Measurements from ENCODE around the gene ANKRD65. TPM values are rescaled to one million over a fixed set of nuclear protein-coding genes. Genes with fewer than 3 reads are reported as not detected.

The ANKRD65 gene
- total RNA-seq, 1 donor from 2014 or later = 11.9 TPM

- peak; percentile 64 for ATAC-seq
Observed at GRCh38 chr1:1441002-1441888, 20.2 kb upstream of the ANKRD65 start.

GRCh38 chr1:1440262-1441001 lies 19.4 kb upstream of the ANKRD65 start:
- no peak for ATAC-seq

- no peak for ATAC-seq
Observed at GRCh38 chr1:1439546-1440261, 18.6 kb upstream of the ANKRD65 start.

GRCh38 chr1:1438531-1439381 lies 17.7 kb upstream of the ANKRD65 start:
- no peak for ATAC-seq

GRCh38 chr1:1437904-1438376 lies 16.9 kb upstream of the ANKRD65 start:
- no peak for ATAC-seq

- ATAC-seq = no peak
Observed at GRCh38 chr1:1437033-1437903, 16.2 kb upstream of the ANKRD65 start.

GRCh38 chr1:1436630-1437032 lies 15.6 kb upstream of the ANKRD65 start:
- no peak for ATAC-seq

- ATAC-seq = no peak
Observed at GRCh38 chr1:1435911-1436629, 15.0 kb upstream of the ANKRD65 start.

GRCh38 chr1:1435106-1435903 lies 14.2 kb upstream of the ANKRD65 start, which contains the start of gene VWA1:
VWA1 (plus strand) TSS chr1:1435690; CDS start chr1:1435749, 59 bp downstream.
- ATAC-seq = peak; percentile 64

- no peak for ATAC-seq
Observed at GRCh38 chr1:1434824-1435105, 13.7 kb upstream of the ANKRD65 start.

- ATAC-seq = peak; percentile 4
Observed at GRCh38 chr1:1434131-1434823, 13.2 kb upstream of the ANKRD65 start.

- peak; percentile 19 for ATAC-seq
Observed at GRCh38 chr1:1433804-1434130, 12.7 kb upstream of the ANKRD65 start.

- peak; percentile 82 for ATAC-seq
Observed at GRCh38 chr1:1432951-1433803, 12.1 kb upstream of the ANKRD65 start.

- no peak for ATAC-seq
Observed at GRCh38 chr1:1432274-1432950, 11.3 kb upstream of the ANKRD65 start.

- no peak for ATAC-seq
Observed at GRCh38 chr1:1431845-1432273, 10.8 kb upstream of the ANKRD65 start.

GRCh38 chr1:1430992-1431844 lies 10.1 kb upstream of the ANKRD65 start:
- no peak for ATAC-seq

Measured in esophagus mucosa (tissue), 1 donor.